ENCODE results near the gene GPRC5A.

GRCh38 chr12:12939888-12940287, 48.5 kb downstream of the GPRC5A start:
- TF ChIP-seq POLR2A (IDR thresholded peaks at IDR 0.05) (no peak), CTCF (IDR thresholded peaks at IDR 0.05) (no peak)
